GM21825 (cell line): ENCODE data around the gene TMEM151A.

ENCODE experiments used
- ATAC-seq: cut with Tn5 transposase; IDR thresholded peaks from one replicate; pipeline ENCODE4 v1.9.1; 2021; ENCODE audit warnings: mild to moderate bottlenecking, moderate library complexity; ENCODE audit not compliant: unreplicated experiment

Gene TMEM151A

GRCh38 chr11:66334605-66335442 lies 43.1 kb downstream of the TMEM151A start:
- no peak for ATAC-seq

GRCh38 chr11:66335531-66336233 lies 44.0 kb downstream of the TMEM151A start:
- no peak for ATAC-seq

- ATAC-seq = no peak
Observed at GRCh38 chr11:66336234-66337102, 44.8 kb downstream of the TMEM151A start, which contains the start of gene RIN1. TSS of gene RIN1 (minus strand) at chr11:66336434. CDS start at chr11:66336402, 32 bp downstream.

- no peak for ATAC-seq
Observed at GRCh38 chr11:66337103-66337899, 45.6 kb downstream of the TMEM151A start.

- no peak for ATAC-seq
Observed at GRCh38 chr11:66338276-66339161, 46.8 kb downstream of the TMEM151A start.

GRCh38 chr11:66339162-66339675 lies 47.5 kb downstream of the TMEM151A start:
- no peak for ATAC-seq

- ATAC-seq = no peak
Observed at GRCh38 chr11:66339686-66340483, 48.2 kb downstream of the TMEM151A start.

- ATAC-seq = no peak
Observed at GRCh38 chr11:66340596-66341501, 49.2 kb downstream of the TMEM151A start.

- ATAC-seq = no peak
Observed at GRCh38 chr11:66341502-66342126, 49.9 kb downstream of the TMEM151A start.

- no peak for ATAC-seq
Observed at GRCh38 chr11:66343176-66343575, 51.5 kb downstream of the TMEM151A start.

GRCh38 chr11:66344550-66345315 lies 53.0 kb downstream of the TMEM151A start, which contains the start of gene BRMS1:
TSS of gene BRMS1 (minus strand) at chr11:66345104. CDS start at chr11:66342234, 2,870 bp downstream.
- peak; percentile 69 for ATAC-seq

- peak; percentile 5 for ATAC-seq
Observed at GRCh38 chr11:66345316-66345649, 53.6 kb downstream of the TMEM151A start.
